Testis (tissue), 2 donors: ENCODE data around the gene DDX4.

ENCODE experiments used
- POLR2A ChIP-seq: fragments of 450-650 bp; IDR thresholded peaks from one replicate; pipeline ENCODE4 v1.6.1; 2017; ENCODE audit warnings: antibody characterized with exemption, mild to moderate bottlenecking, moderate library complexity
- TF ChIP-seq, protein P1 (sequence below), 3 experiments: fragments of 450-650 bp in 2 of 3; fragments of 200-600 bp in 1 of 3; sonication (generic) in 1 of 3; IDR thresholded peaks; one replicate each; pipeline ENCODE4 v1.5.1; 2016 to 2019; ENCODE audit warnings: antibody characterized with exemption in 3 of 3, mild to moderate bottlenecking in 2 of 3, moderate library complexity in 1 of 3

DNA sequence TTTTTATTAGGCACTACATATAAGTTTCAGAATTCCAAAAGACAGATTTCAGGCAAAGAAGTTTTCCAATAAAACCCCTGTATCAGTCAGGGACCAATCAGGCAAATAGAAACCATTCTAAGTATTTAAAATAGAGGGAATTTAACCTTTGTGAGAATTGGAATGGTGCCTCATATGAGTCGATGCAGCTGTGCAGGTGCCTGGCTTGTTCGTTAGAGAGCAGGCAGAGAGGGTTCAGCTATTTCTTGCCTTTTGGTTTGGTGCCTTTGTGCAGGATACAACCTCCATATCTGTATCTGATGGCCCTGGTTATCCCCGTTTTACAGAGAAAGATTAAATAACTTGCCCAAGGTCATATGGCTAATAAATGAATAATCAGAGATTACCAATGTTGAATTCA, 6.0 kb upstream of the DDX4 start:
- TF ChIP-seq, protein P1, sequence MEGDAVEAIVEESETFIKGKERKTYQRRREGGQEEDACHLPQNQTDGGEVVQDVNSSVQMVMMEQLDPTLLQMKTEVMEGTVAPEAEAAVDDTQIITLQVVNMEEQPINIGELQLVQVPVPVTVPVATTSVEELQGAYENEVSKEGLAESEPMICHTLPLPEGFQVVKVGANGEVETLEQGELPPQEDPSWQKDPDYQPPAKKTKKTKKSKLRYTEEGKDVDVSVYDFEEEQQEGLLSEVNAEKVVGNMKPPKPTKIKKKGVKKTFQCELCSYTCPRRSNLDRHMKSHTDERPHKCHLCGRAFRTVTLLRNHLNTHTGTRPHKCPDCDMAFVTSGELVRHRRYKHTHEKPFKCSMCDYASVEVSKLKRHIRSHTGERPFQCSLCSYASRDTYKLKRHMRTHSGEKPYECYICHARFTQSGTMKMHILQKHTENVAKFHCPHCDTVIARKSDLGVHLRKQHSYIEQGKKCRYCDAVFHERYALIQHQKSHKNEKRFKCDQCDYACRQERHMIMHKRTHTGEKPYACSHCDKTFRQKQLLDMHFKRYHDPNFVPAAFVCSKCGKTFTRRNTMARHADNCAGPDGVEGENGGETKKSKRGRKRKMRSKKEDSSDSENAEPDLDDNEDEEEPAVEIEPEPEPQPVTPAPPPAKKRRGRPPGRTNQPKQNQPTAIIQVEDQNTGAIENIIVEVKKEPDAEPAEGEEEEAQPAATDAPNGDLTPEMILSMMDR (IDR thresholded peaks at IDR 0.05): no peak
- TF ChIP-seq POLR2A: no peak
